HPDE6-E6E7 (cell line): ENCODE data around the gene RAPGEF2.

Experiments used
- DNase-seq: peaks from one replicate; pipeline ENCODE4 v3.0.0; 2011; ENCODE audit warnings: missing footprints; ENCODE audit errors: extremely low spot score

RAPGEF2 gene

GRCh38 chr4:159195361-159195769 lies 92.5 kb downstream of the RAPGEF2 start:
- no peak for DNase-seq

GRCh38 chr4:159197260-159197884 lies 94.5 kb downstream of the RAPGEF2 start:
- no peak for DNase-seq

GRCh38 chr4:159197885-159198269 lies 95.0 kb downstream of the RAPGEF2 start:
- DNase-seq: no peak

GRCh38 chr4:159199826-159200225 lies 96.9 kb downstream of the RAPGEF2 start:
- no peak for DNase-seq

- no peak for DNase-seq
Observed at GRCh38 chr4:159201168-159201567, 98.3 kb downstream of the RAPGEF2 start.

GRCh38 chr4:159204566-159204965 lies 101.7 kb downstream of the RAPGEF2 start:
- no peak for DNase-seq

- no peak for DNase-seq
Observed at GRCh38 chr4:159205466-159205865, 102.6 kb downstream of the RAPGEF2 start.

- DNase-seq: no peak
Observed at GRCh38 chr4:159206427-159206871, 103.6 kb downstream of the RAPGEF2 start.

GRCh38 chr4:159209249-159209648 lies 106.4 kb downstream of the RAPGEF2 start:
- DNase-seq: no peak

- DNase-seq: no peak
Observed at GRCh38 chr4:159210975-159211374, 108.1 kb downstream of the RAPGEF2 start.

- no peak for DNase-seq
Observed at GRCh38 chr4:159212675-159213293, 109.9 kb downstream of the RAPGEF2 start.

- no peak for DNase-seq
Observed at GRCh38 chr4:159216834-159217233, 114.0 kb downstream of the RAPGEF2 start.

GRCh38 chr4:159219862-159220261 lies 117.0 kb downstream of the RAPGEF2 start:
- no peak for DNase-seq

GRCh38 chr4:159220353-159220752 lies 117.5 kb downstream of the RAPGEF2 start:
- no peak for DNase-seq

GRCh38 chr4:159221280-159221679 lies 118.4 kb downstream of the RAPGEF2 start:
- no peak for DNase-seq

GRCh38 chr4:159222043-159222552 lies 119.2 kb downstream of the RAPGEF2 start:
- DNase-seq: no peak

GRCh38 chr4:159224408-159224807 lies 121.5 kb downstream of the RAPGEF2 start:
- no peak for DNase-seq

- DNase-seq: no peak
Observed at GRCh38 chr4:159227378-159227777, 124.5 kb downstream of the RAPGEF2 start.

GRCh38 chr4:159227984-159228383 lies 125.1 kb downstream of the RAPGEF2 start:
- peak; percentile 64 for DNase-seq

GRCh38 chr4:159229164-159229563 lies 126.3 kb downstream of the RAPGEF2 start:
- no peak for DNase-seq

- DNase-seq: no peak
Observed at GRCh38 chr4:159232465-159233106, 129.7 kb downstream of the RAPGEF2 start.

- DNase-seq: no peak
Observed at GRCh38 chr4:159235779-159236368, 133.0 kb downstream of the RAPGEF2 start.

- no peak for DNase-seq
Observed at GRCh38 chr4:159237975-159238374, 135.1 kb downstream of the RAPGEF2 start.
